ENCODE data around the gene IBTK.

GRCh38 chr6:82142524-82142923 is 105.0 kb downstream of the IBTK start:
- no peak for TF ChIP-seq CTCF (IDR thresholded peaks at IDR 0.05)
- no peak for TF ChIP-seq POLR2A (IDR thresholded peaks at IDR 0.05)
